IPS-15b (cell line): ENCODE measurements around the gene ST3GAL6.

Source experiments
- H3K27me3 ChIP-seq: one replicate; pipeline ENCODE4 v1.6.1; 2013; ENCODE audit warnings: low read length; ENCODE audit not compliant: control insufficient read depth, insufficient read depth
- H3K36me3 ChIP-seq: one replicate; pipeline ENCODE4 v1.6.1; 2013; ENCODE audit warnings: low read length; ENCODE audit not compliant: control insufficient read depth, insufficient read depth
- H3K4me1 ChIP-seq: one replicate; pipeline ENCODE4 v1.6.1; 2013; ENCODE audit warnings: mild to moderate bottlenecking, low read length; ENCODE audit not compliant: control insufficient read depth, insufficient read depth
- H3K4me3 ChIP-seq: one replicate; pipeline ENCODE4 v1.5.1; 2013; ENCODE audit warnings: low read depth, low read length
- H3K9ac ChIP-seq: one replicate; pipeline ENCODE4 v1.6.1; 2013; ENCODE audit warnings: low read depth, mild to moderate bottlenecking, low read length
- H3K9me3 ChIP-seq: one replicate; pipeline ENCODE4 v1.6.1; 2013; ENCODE audit warnings: mild to moderate bottlenecking, low read length; ENCODE audit not compliant: control insufficient read depth, insufficient read depth

ST3GAL6 gene

GRCh38 chr3:98741121-98741716, 21.9 kb upstream of the ST3GAL6 start:
- H3K27me3 ChIP-seq, result no peaks in the 10 kb centered on the region
- no peaks in the 10 kb centered on the region for H3K36me3 ChIP-seq
- H3K4me3 ChIP-seq, result no peak overlapping the region
- no peaks in the 10 kb centered on the region for H3K4me1 ChIP-seq
- no peak overlapping the region for H3K9ac ChIP-seq
- no peaks in the 10 kb centered on the region for H3K9me3 ChIP-seq

DNA sequence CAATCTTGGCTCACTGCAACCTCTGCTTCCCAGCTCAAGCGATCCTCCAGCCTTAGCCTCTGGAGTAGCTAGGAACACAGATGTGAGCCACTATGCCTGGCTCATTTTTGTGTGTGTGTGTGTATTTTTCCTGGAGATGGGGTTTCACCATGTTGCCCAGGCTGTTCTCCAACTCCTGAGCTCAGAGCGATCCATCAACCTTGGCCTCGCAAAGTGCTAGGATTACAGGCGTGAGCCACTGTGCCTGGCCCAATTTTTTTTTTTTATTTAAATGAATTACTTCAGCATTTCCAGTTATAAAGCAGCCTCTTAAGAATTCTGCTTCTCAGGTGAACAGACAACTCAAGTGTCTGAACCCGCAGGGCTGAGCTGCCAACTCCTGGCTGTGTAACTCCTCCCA, 20.1 kb upstream of the ST3GAL6 start:
- Histone ChIP-seq H3K36me3 (no peaks in the 10 kb centered on the region), H3K27me3 (no peaks in the 10 kb centered on the region), H3K4me1 (no peaks in the 10 kb centered on the region), H3K9me3 (no peaks in the 10 kb centered on the region), H3K4me3 (no peak overlapping the region), H3K9ac (no peak overlapping the region)

DNA sequence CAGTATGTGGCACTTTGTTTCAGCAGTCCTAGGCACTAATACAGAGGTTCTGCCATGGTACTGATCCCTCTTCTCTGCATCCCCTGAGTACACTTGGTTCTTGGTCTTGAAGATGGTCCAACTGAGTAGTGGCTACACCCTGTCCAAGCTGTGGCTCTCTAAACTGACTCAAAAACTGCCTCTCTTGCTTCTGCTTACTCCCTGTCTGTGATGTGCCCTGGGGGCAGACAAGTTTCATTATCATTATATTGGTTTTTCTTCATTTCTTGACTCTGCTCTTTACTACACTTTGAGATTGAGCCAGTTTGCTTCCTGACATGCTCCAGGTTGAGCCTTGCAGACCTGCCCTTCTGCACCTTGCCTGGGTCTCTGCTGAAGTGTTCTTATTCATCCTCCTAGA, 18.9 kb upstream of the ST3GAL6 start:
- H3K9ac ChIP-seq, result no peak overlapping the region
- H3K9me3 ChIP-seq, result no peaks in the 10 kb centered on the region
- no peaks in the 10 kb centered on the region for H3K27me3 ChIP-seq
- H3K4me3 ChIP-seq, result no peak overlapping the region
- no peaks in the 10 kb centered on the region for H3K36me3 ChIP-seq
- no peaks in the 10 kb centered on the region for H3K4me1 ChIP-seq

- Histone ChIP-seq H3K4me3 (no peak overlapping the region), H3K27me3 (no peaks in the 10 kb centered on the region), H3K4me1 (no peaks in the 10 kb centered on the region), H3K36me3 (no peaks in the 10 kb centered on the region), H3K9me3 (no peaks in the 10 kb centered on the region), H3K9ac (no peak overlapping the region)
Observed at GRCh38 chr3:98745718-98746117, 17.4 kb upstream of the ST3GAL6 start.

- H3K9ac ChIP-seq, result no peak overlapping the region
- H3K9me3 ChIP-seq, result no peaks in the 10 kb centered on the region
- H3K4me1 ChIP-seq, result no peaks in the 10 kb centered on the region
- H3K27me3 ChIP-seq, result no peaks in the 10 kb centered on the region
- H3K36me3 ChIP-seq, result no peaks in the 10 kb centered on the region
- H3K4me3 ChIP-seq, result no peak overlapping the region
Observed at GRCh38 chr3:98746122-98746521, 17.0 kb upstream of the ST3GAL6 start.

DNA sequence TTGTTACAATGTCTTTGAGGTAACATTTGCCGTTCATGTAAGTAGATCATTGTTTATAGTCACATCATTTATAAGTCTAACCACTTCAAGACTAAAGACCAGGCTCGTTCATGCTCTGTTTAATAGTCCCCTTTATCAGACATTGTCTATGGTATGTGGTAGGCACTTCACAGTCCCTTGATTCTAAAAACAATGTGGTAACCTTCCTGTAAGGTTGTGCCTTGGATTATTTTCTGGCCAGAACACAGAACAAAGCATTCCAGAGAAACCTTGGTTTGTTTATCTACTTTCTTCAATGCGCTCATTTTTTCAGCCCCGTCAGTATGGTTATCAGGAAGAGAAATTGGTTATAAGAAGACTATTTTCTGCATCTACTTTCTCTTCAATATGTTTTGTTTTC, 16.3 kb upstream of the ST3GAL6 start:
- no peaks in the 10 kb centered on the region for H3K27me3 ChIP-seq
- no peaks in the 10 kb centered on the region for H3K9me3 ChIP-seq
- H3K4me3 ChIP-seq, result no peak overlapping the region
- H3K36me3 ChIP-seq, result no peaks in the 10 kb centered on the region
- H3K9ac ChIP-seq, result no peak overlapping the region
- no peaks in the 10 kb centered on the region for H3K4me1 ChIP-seq

GRCh38 chr3:98750276-98750919, 12.7 kb upstream of the ST3GAL6 start:
- H3K4me1 ChIP-seq, result no peaks in the 10 kb centered on the region

GRCh38 chr3:98754483-98754882, 8.7 kb upstream of the ST3GAL6 start:
- no peaks in the 10 kb centered on the region for H3K4me1 ChIP-seq
- no peak overlapping the region for H3K4me3 ChIP-seq
- no peak overlapping the region for H3K9ac ChIP-seq
- H3K36me3 ChIP-seq, result no peaks in the 10 kb centered on the region
- no peaks in the 10 kb centered on the region for H3K27me3 ChIP-seq
- H3K9me3 ChIP-seq, result no peaks in the 10 kb centered on the region

More at GRCh38 chr3:98750276-98750919, 12.7 kb upstream of the ST3GAL6 start:
- H3K36me3 ChIP-seq, result no peaks in the 10 kb centered on the region
- H3K9me3 ChIP-seq, result no peaks in the 10 kb centered on the region
- no peak overlapping the region for H3K4me3 ChIP-seq
- no peak overlapping the region for H3K9ac ChIP-seq
- H3K27me3 ChIP-seq, result no peaks in the 10 kb centered on the region

DNA sequence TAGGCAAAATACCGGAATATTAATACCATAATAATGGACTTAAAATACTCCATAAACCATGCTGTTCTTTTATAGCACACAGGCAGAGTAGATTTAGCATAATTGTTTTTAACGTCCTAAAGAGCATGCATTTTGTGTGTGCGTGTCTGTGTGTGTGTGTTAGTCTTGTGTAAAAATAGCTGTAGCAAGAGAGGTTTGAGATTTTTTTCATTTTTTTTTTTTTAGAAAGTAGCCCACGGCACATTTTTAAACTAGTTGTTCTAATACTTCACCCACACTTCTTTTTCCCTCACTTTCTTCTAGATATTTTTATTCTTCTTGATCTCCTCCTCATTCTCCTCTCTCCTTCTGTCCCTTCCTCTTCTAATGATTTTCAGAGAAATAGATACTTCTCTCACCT, 7.5 kb upstream of the ST3GAL6 start:
- no peaks in the 10 kb centered on the region for H3K36me3 ChIP-seq
- H3K9me3 ChIP-seq, result no peaks in the 10 kb centered on the region
- H3K4me3 ChIP-seq, result no peak overlapping the region
- no peaks in the 10 kb centered on the region for H3K4me1 ChIP-seq
- no peak overlapping the region for H3K9ac ChIP-seq
- H3K27me3 ChIP-seq, result no peaks in the 10 kb centered on the region

GRCh38 chr3:98759629-98760028, 3.5 kb upstream of the ST3GAL6 start:
- Histone ChIP-seq H3K27me3 (no peaks in the 10 kb centered on the region), H3K9me3 (no peaks in the 10 kb centered on the region), H3K9ac (no peak overlapping the region), H3K4me1 (no peaks in the 10 kb centered on the region), H3K4me3 (no peak overlapping the region), H3K36me3 (no peaks in the 10 kb centered on the region)

GRCh38 chr3:98761643-98762229, 1.4 kb upstream of the ST3GAL6 start:
- Histone ChIP-seq H3K9me3 (no peaks in the 10 kb centered on the region), H3K4me1 (no peaks in the 10 kb centered on the region), H3K36me3 (no peaks in the 10 kb centered on the region), H3K4me3 (no peak overlapping the region), H3K9ac (no peak overlapping the region), H3K27me3 (no peaks in the 10 kb centered on the region)

DNA sequence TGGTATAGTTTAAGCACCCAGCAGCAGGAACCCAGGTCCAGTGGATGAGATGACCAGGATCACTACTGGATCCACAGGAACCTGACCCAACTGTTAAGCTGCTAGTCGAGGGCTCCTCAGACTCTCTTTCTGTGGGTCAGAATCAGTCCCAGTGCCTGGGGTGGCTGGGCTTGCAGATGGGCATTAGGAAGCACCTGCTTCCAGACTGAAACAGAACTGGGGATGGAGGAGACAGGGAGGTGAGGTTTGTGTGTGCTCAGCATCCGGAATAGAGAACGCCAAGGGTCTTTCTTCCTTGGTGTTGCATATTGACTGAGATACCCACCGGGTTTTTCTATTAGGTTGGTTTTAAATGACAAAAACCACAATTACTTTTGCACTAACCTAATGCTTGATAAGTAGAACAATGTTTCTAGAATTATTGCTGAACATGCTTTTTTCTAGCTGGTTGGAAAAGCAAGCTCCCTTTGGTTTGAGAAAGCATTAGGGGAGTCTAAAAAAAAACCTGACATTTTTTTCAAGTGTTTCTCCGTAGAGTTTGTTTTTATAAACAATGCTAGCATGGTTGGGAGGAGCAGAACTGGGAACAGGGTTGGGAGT, 779 bp downstream of the ST3GAL6 start:
- no peaks in the 10 kb centered on the region for H3K36me3 ChIP-seq
- no peak overlapping the region for H3K4me3 ChIP-seq
- H3K9ac ChIP-seq, result no peak overlapping the region
- H3K9me3 ChIP-seq, result no peaks in the 10 kb centered on the region
- H3K27me3 ChIP-seq, result no peaks in the 10 kb centered on the region
- no peaks in the 10 kb centered on the region for H3K4me1 ChIP-seq
